Calu3 (cell line): ENCODE measurements around the gene SLCO2B1. TPM values are rescaled to one million over a fixed set of nuclear protein-coding genes. Genes with fewer than 3 reads are reported as not detected.

ENCODE experiments used
- BruUV-seq: library from RNA; stranded (reverse); fragments of 400-500 nt; replicated peaks from 2 replicates; lab custom pipeline; 2021; lab: Mats Ljungman, UMichigan
- CTCF ChIA-PET: fragments of 300-600 bp; sonication (Branson Sonifier 250); formaldehyde crosslinking; loops from one replicate; lab custom pipeline; 2022; ENCODE audit warnings: antibody characterized with exemption; lab: Charles Lee
- DNase-seq: peaks from one replicate; pipeline ENCODE4 v3.0.0; 2022
- H3K27ac Mint-ChIP-seq: one replicate; pipeline ENCODE4 v1.8.0; 2022; ENCODE audit warnings: mixed read lengths; ENCODE audit not compliant: unreplicated experiment
- H3K27me3 Mint-ChIP-seq: one replicate; pipeline ENCODE4 v1.8.0; 2022; ENCODE audit warnings: mixed read lengths; ENCODE audit not compliant: unreplicated experiment
- H3K36me3 Mint-ChIP-seq: one replicate; pipeline ENCODE4 v1.8.0; 2022; ENCODE audit warnings: mild to moderate bottlenecking, moderate library complexity, mixed read lengths; ENCODE audit not compliant: insufficient read depth, unreplicated experiment
- H3K4me1 Mint-ChIP-seq: one replicate; pipeline ENCODE4 v1.8.0; 2022; ENCODE audit warnings: mild to moderate bottlenecking, low read depth, mixed read lengths; ENCODE audit not compliant: unreplicated experiment
- H3K4me3 Mint-ChIP-seq: one replicate; pipeline ENCODE4 v1.8.0; 2022; ENCODE audit warnings: mild to moderate bottlenecking, low read depth, moderate library complexity, mixed read lengths; ENCODE audit not compliant: unreplicated experiment
- H3K9me3 Mint-ChIP-seq: one replicate; pipeline ENCODE4 v1.8.0; 2022; ENCODE audit warnings: low read depth, mixed read lengths; ENCODE audit not compliant: unreplicated experiment
- CTCF ChIP-seq: fragments of 200-600 bp; IDR thresholded peaks from one replicate; pipeline ENCODE4 v1.8.0; 2022; ENCODE audit warnings: antibody characterized with exemption; ENCODE audit not compliant: unreplicated experiment
- intact Hi-C: fragments of 100-400 bp; cut with micrococcal nuclease; formaldehyde crosslinking; loops from one replicate; pipeline ENCODE4 v1.10.0; 2022; ENCODE audit not compliant: unreplicated experiment
- total RNA-seq: library from RNA; stranded (reverse); gene quantifications from 2 replicates; pipeline ENCODE4 v1.2.3, GENCODE V29; 2022

SLCO2B1 gene
- total RNA-seq, 1 experiment from 2014 or later = 0.31 TPM

- H3K9me3 Mint-ChIP-seq = no peaks in the 10 kb centered on the region
- no peak for DNase-seq
- CTCF ChIA-PET = interaction anchor here (1.0 to 2.3 kb wide), 3 partner anchors 11 to 53 kb away, joined by 3 to 6 read pairs (median 3); no protein-coding TSS in a partner anchor
- no TSS peak for BruUV-seq
- H3K36me3 Mint-ChIP-seq = no peaks in the 10 kb centered on the region
- no peak overlapping the region for H3K27ac Mint-ChIP-seq
- H3K27me3 Mint-ChIP-seq = peaks cover 68% of the 10 kb centered on the region
- intact Hi-C loops = no loop called here
- no peak overlapping the region for H3K4me3 Mint-ChIP-seq
- no peaks in the 10 kb centered on the region for H3K4me1 Mint-ChIP-seq
- TF ChIP-seq CTCF = no peak
Observed at GRCh38 chr11:75194147-75194546, 43.2 kb downstream of the SLCO2B1 start.

- Mint-ChIP-seq H3K9me3 (no peaks in the 10 kb centered on the region), H3K27ac (no peak overlapping the region), H3K27me3 (peaks cover 80% of the 10 kb centered on the region), H3K4me3 (no peak overlapping the region), H3K4me1 (no peaks in the 10 kb centered on the region), H3K36me3 (no peaks in the 10 kb centered on the region)
- BruUV-seq = no TSS peak
- DNase-seq = no peak
- CTCF ChIA-PET = interaction anchor here (0.7 to 2.3 kb wide), 5 partner anchors 9 to 1828 kb away, joined by 3 to 11 read pairs (median 5); no protein-coding TSS in a partner anchor
- intact Hi-C loops = no loop called here
- no peak for TF ChIP-seq CTCF
Observed at GRCh38 chr11:75195167-75195962, 44.5 kb downstream of the SLCO2B1 start.

GRCh38 chr11:75196426-75196825 is 45.5 kb downstream of the SLCO2B1 start:
- Mint-ChIP-seq H3K9me3 (no peaks in the 10 kb centered on the region), H3K27me3 (peaks cover 82% of the 10 kb centered on the region), H3K4me3 (no peak overlapping the region), H3K4me1 (no peaks in the 10 kb centered on the region), H3K36me3 (no peaks in the 10 kb centered on the region), H3K27ac (no peak overlapping the region)
- DNase-seq = no peak
- no TSS peak for BruUV-seq
- CTCF ChIA-PET = interaction anchor here (0.9 to 2.3 kb wide), 3 partner anchors 9 to 56 kb away, joined by 4 to 11 read pairs (median 6); partner anchors contain the start of gene SLCO2B1
- intact Hi-C loops = no loop called here
- no peak for TF ChIP-seq CTCF

GRCh38 chr11:75197512-75198277 is 46.8 kb downstream of the SLCO2B1 start:
- H3K27ac Mint-ChIP-seq = no peak overlapping the region
- H3K4me1 Mint-ChIP-seq = no peaks in the 10 kb centered on the region
- TF ChIP-seq CTCF = no peak
- intact Hi-C loops = no loop called here
- CTCF ChIA-PET = no interaction called here
- H3K36me3 Mint-ChIP-seq = no peaks in the 10 kb centered on the region
- peaks cover 83% of the 10 kb centered on the region for H3K27me3 Mint-ChIP-seq
- no peak overlapping the region for H3K4me3 Mint-ChIP-seq
- no peaks in the 10 kb centered on the region for H3K9me3 Mint-ChIP-seq
- BruUV-seq = no TSS peak
- DNase-seq = no peak
